Measurements from ENCODE around the gene GUCY1A2.

The GUCY1A2 gene

DNA sequence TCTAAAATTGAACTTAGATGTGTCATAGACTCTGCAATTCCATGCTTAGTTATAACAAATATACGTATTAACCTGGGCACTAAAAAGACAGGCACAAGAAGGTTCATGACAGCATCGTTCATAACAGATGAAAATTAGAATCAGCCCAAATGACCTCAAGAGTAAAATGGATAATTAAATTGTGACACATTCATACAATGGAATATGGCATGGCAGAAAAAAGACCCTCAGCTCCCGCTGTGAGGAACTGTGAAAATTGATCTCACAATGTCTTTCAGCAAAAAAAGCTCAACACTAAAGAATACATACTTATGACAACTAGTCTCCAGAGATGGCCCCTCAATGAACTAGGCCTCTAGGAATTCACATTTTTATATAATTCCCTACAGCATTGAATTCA lies 386.0 kb downstream of the GUCY1A2 start:
- DNase-seq (ENCODE audit: low read depth) = no peak
- TF ChIP-seq CTCF (IDR thresholded peaks at IDR 0.05; ENCODE audit: control insufficient read depth, extremely low read depth, insufficient read depth) = no peak

DNA sequence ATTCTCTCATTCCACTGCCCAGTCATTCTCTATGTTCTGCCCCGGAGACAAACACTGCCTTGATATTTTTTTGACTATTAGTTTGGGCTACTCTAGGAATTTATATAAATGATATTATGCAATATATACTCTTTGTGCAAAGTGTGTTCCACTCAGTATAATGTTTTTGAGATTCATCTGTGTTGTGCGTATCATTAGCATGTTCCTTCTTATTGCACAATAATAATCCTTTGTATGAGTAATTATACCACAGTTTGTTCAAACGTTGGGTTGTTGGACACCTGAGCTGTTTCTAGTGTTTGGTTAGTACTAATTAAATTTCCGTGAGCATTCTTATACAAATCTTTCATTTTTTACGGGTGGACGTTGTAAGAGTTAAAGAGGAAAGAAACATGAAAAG lies 390.6 kb downstream of the GUCY1A2 start:
- DNase-seq (ENCODE audit: low read depth) = no peak
- no peak for TF ChIP-seq CTCF (IDR thresholded peaks at IDR 0.05; ENCODE audit: control insufficient read depth, extremely low read depth, insufficient read depth)
- H3K4me3 ChIP-seq (ENCODE audit: low read depth, low read length) = no peak overlapping the region

More for the DNA sequence above, 386.0 kb downstream of the GUCY1A2 start:
- H3K4me3 ChIP-seq (ENCODE audit: low read depth, low read length) = no peak overlapping the region

GRCh38 chr11:106625566-106625965 lies 392.7 kb downstream of the GUCY1A2 start:
- no peak for TF ChIP-seq CTCF (IDR thresholded peaks at IDR 0.05; ENCODE audit: control insufficient read depth, extremely low read depth, insufficient read depth)
- no peak overlapping the region for H3K4me3 ChIP-seq (ENCODE audit: low read depth, low read length)
- no peak for DNase-seq (ENCODE audit: low read depth)

- DNase-seq (ENCODE audit: low read depth) = no peak
- H3K4me3 ChIP-seq (ENCODE audit: low read depth, low read length) = no peak overlapping the region
- TF ChIP-seq CTCF (IDR thresholded peaks at IDR 0.05; ENCODE audit: control insufficient read depth, extremely low read depth, insufficient read depth) = no peak
Observed at GRCh38 chr11:106624377-106624776, 393.9 kb downstream of the GUCY1A2 start.

Measured in LNCaP clone FGC (cell line).